ENCODE results near the gene REV3L. TPM values are rescaled to one million over a fixed set of nuclear protein-coding genes. Genes with fewer than 3 reads are reported as not detected.

Gene REV3L
- total and polyA plus RNA-seq, 4 donors = 8.8 to 91.4 (median 19.8) TPM

GRCh38 chr6:111406200-111406721 lies 76.8 kb downstream of the REV3L start:
- H3K9me3 ChIP-seq (ENCODE audit: control insufficient read depth in 4 of 4, insufficient read depth in 3 of 4, low read length in 3 of 4) = no peaks in the 10 kb centered on the region
- peak; percentile 62 for ATAC-seq (ENCODE audit: insufficient read depth, low FRiP score)
- H3K27ac ChIP-seq (ENCODE audit: low read depth in 1 of 2, low read length in 1 of 2) = no peak overlapping the region
- WGBS, 2 donors = 38 to 45% methylated on average over 3 of the region's 3 CpGs
- no peak overlapping the region for H3K4me3 ChIP-seq
- DNase-seq = peak in 1 of 3 donors; percentile 25
- peaks cover 0 to 2% (median 0%) of the 10 kb centered on the region in 5 donors for H3K4me1 ChIP-seq (ENCODE audit: control insufficient read depth in 5 of 5, insufficient read depth in 5 of 5, low read length in 5 of 5)
- H3K9ac ChIP-seq (ENCODE audit: insufficient read depth in 1 of 2, low read length in 2 of 2) = no peak overlapping the region
- H3K27me3 ChIP-seq (ENCODE audit: control insufficient read depth in 3 of 3, insufficient read depth in 3 of 3, low read length in 2 of 3) = no peaks in the 10 kb centered on the region
- TF ChIP-seq, protein P1, sequence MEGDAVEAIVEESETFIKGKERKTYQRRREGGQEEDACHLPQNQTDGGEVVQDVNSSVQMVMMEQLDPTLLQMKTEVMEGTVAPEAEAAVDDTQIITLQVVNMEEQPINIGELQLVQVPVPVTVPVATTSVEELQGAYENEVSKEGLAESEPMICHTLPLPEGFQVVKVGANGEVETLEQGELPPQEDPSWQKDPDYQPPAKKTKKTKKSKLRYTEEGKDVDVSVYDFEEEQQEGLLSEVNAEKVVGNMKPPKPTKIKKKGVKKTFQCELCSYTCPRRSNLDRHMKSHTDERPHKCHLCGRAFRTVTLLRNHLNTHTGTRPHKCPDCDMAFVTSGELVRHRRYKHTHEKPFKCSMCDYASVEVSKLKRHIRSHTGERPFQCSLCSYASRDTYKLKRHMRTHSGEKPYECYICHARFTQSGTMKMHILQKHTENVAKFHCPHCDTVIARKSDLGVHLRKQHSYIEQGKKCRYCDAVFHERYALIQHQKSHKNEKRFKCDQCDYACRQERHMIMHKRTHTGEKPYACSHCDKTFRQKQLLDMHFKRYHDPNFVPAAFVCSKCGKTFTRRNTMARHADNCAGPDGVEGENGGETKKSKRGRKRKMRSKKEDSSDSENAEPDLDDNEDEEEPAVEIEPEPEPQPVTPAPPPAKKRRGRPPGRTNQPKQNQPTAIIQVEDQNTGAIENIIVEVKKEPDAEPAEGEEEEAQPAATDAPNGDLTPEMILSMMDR (IDR thresholded peaks at IDR 0.05; ENCODE audit: control extremely low read depth, extremely low read depth) = no peak
- peaks cover 5 to 28% (median 22%) of the 10 kb centered on the region in 4 donors for H3K36me3 ChIP-seq (ENCODE audit: control insufficient read depth in 4 of 4, insufficient read depth in 4 of 4, low read length in 4 of 4)

- no peak overlapping the region for H3K9ac ChIP-seq (ENCODE audit: insufficient read depth in 1 of 2, low read length in 2 of 2)
- TF ChIP-seq, protein P1 (IDR thresholded peaks at IDR 0.05; ENCODE audit: control extremely low read depth, extremely low read depth) = no peak
- 90 to 92% methylated on average over 3 of the region's 3 CpGs for WGBS, 2 donors
- no peak overlapping the region for H3K4me3 ChIP-seq
- ATAC-seq (ENCODE audit: insufficient read depth, low FRiP score) (no peak), DNase-seq (no peak)
- H3K27ac ChIP-seq (ENCODE audit: low read depth in 1 of 2, low read length in 1 of 2) = no peak overlapping the region
- H3K36me3 ChIP-seq (ENCODE audit: control insufficient read depth in 4 of 4, insufficient read depth in 4 of 4, low read length in 4 of 4) = peaks cover 3 to 33% (median 25%) of the 10 kb centered on the region in 4 donors
- peaks cover 0 to 3% (median 0%) of the 10 kb centered on the region in 5 donors for H3K4me1 ChIP-seq (ENCODE audit: control insufficient read depth in 5 of 5, insufficient read depth in 5 of 5, low read length in 5 of 5)
- H3K27me3 ChIP-seq (ENCODE audit: control insufficient read depth in 3 of 3, insufficient read depth in 3 of 3, low read length in 2 of 3) = no peaks in the 10 kb centered on the region
- no peaks in the 10 kb centered on the region for H3K9me3 ChIP-seq (ENCODE audit: control insufficient read depth in 4 of 4, insufficient read depth in 3 of 4, low read length in 3 of 4)
Measured at GRCh38 chr6:111403388-111403787, 79.6 kb downstream of the REV3L start.

- 88 to 95% methylated on average over 3 of the region's 3 CpGs for WGBS, 2 donors
- TF ChIP-seq, protein P1 (IDR thresholded peaks at IDR 0.05; ENCODE audit: control extremely low read depth, extremely low read depth) = no peak
- no peak overlapping the region for H3K4me3 ChIP-seq
- no peak for DNase-seq
- H3K9ac ChIP-seq (ENCODE audit: insufficient read depth in 1 of 2, low read length in 2 of 2) = no peak overlapping the region
- no peak for ATAC-seq (ENCODE audit: insufficient read depth, low FRiP score)
- no peaks in the 10 kb centered on the region for H3K9me3 ChIP-seq (ENCODE audit: control insufficient read depth in 4 of 4, insufficient read depth in 3 of 4, low read length in 3 of 4)
- H3K27ac ChIP-seq (ENCODE audit: low read depth in 1 of 2, low read length in 1 of 2) = no peak overlapping the region
- H3K36me3 ChIP-seq (ENCODE audit: control insufficient read depth in 4 of 4, insufficient read depth in 4 of 4, low read length in 4 of 4) = peaks cover 5 to 43% (median 30%) of the 10 kb centered on the region in 4 donors
- peaks cover 0 to 3% (median 0%) of the 10 kb centered on the region in 5 donors for H3K4me1 ChIP-seq (ENCODE audit: control insufficient read depth in 5 of 5, insufficient read depth in 5 of 5, low read length in 5 of 5)
- H3K27me3 ChIP-seq (ENCODE audit: control insufficient read depth in 3 of 3, insufficient read depth in 3 of 3, low read length in 2 of 3) = no peaks in the 10 kb centered on the region
Measured at GRCh38 chr6:111399626-111400025, 83.4 kb downstream of the REV3L start.

- no peaks in the 10 kb centered on the region for H3K27me3 ChIP-seq (ENCODE audit: control insufficient read depth in 3 of 3, insufficient read depth in 3 of 3, low read length in 2 of 3)
- DNase-seq (no peak), ATAC-seq (ENCODE audit: insufficient read depth, low FRiP score) (no peak)
- no peak overlapping the region for H3K27ac ChIP-seq (ENCODE audit: low read depth in 1 of 2, low read length in 1 of 2)
- H3K36me3 ChIP-seq (ENCODE audit: control insufficient read depth in 4 of 4, insufficient read depth in 4 of 4, low read length in 4 of 4) = peaks cover 2 to 28% (median 16%) of the 10 kb centered on the region in 4 donors
- TF ChIP-seq, protein P1 (IDR thresholded peaks at IDR 0.05; ENCODE audit: control extremely low read depth, extremely low read depth) = no peak
- no peaks in the 10 kb centered on the region for H3K9me3 ChIP-seq (ENCODE audit: control insufficient read depth in 4 of 4, insufficient read depth in 3 of 4, low read length in 3 of 4)
- H3K9ac ChIP-seq (ENCODE audit: insufficient read depth in 1 of 2, low read length in 2 of 2) = no peak overlapping the region
- WGBS, 2 donors = 79 to 90% methylated on average over 2 of the region's 2 CpGs
- H3K4me1 ChIP-seq (ENCODE audit: control insufficient read depth in 5 of 5, insufficient read depth in 5 of 5, low read length in 5 of 5) = no peaks in the 10 kb centered on the region
- H3K4me3 ChIP-seq = no peak overlapping the region
Measured at GRCh38 chr6:111388681-111389080, 94.3 kb downstream of the REV3L start.

All from lung (tissue), 12 donors.